COLO668 (cell line): ENCODE data around the gene PDE1C.

Source experiments
- DNase-seq: peaks from one replicate; lab custom pipeline; 2025; ENCODE audit not compliant: unreplicated experiment; lab: John Stamatoyannopoulos, UW

PDE1C gene

GRCh38 chr7:31997423-31997822 lies 72.8 kb downstream of the PDE1C start:
- no peak for DNase-seq

GRCh38 chr7:31995134-31995533 lies 75.1 kb downstream of the PDE1C start:
- no peak for DNase-seq

- DNase-seq: no peak
These were observed 78.4 kb downstream of the PDE1C start for GRCh38 chr7:31991846-31992245.

- DNase-seq: no peak
These were observed 78.8 kb downstream of the PDE1C start for GRCh38 chr7:31991406-31991805.

GRCh38 chr7:31986878-31987518 lies 83.2 kb downstream of the PDE1C start:
- DNase-seq: no peak

- no peak for DNase-seq
These were observed 87.2 kb downstream of the PDE1C start for GRCh38 chr7:31982962-31983361.

GRCh38 chr7:31981874-31982390 lies 88.3 kb downstream of the PDE1C start:
- no peak for DNase-seq

GRCh38 chr7:31979690-31980330 lies 90.4 kb downstream of the PDE1C start:
- no peak for DNase-seq

- DNase-seq: no peak
These were observed 94.7 kb downstream of the PDE1C start for GRCh38 chr7:31975546-31975945.

- DNase-seq: no peak
These were observed 95.9 kb downstream of the PDE1C start for GRCh38 chr7:31974351-31974750.

- DNase-seq: no peak
These were observed 99.0 kb downstream of the PDE1C start for GRCh38 chr7:31971049-31971667.

- DNase-seq: no peak
These were observed 99.7 kb downstream of the PDE1C start for GRCh38 chr7:31970501-31970900.

- no peak for DNase-seq
These were observed 106.5 kb downstream of the PDE1C start for GRCh38 chr7:31963569-31964175.

- DNase-seq: no peak
These were observed 108.0 kb downstream of the PDE1C start for GRCh38 chr7:31962246-31962645.

- no peak for DNase-seq
These were observed 112.0 kb downstream of the PDE1C start for GRCh38 chr7:31958226-31958625.

- no peak for DNase-seq
These were observed 112.5 kb downstream of the PDE1C start for GRCh38 chr7:31957756-31958155.

- no peak for DNase-seq
These were observed 113.0 kb downstream of the PDE1C start for GRCh38 chr7:31957090-31957720.

GRCh38 chr7:31955641-31956040 lies 114.6 kb downstream of the PDE1C start:
- no peak for DNase-seq

GRCh38 chr7:31955021-31955420 lies 115.2 kb downstream of the PDE1C start:
- no peak for DNase-seq

- DNase-seq: no peak
These were observed 115.7 kb downstream of the PDE1C start for GRCh38 chr7:31954500-31954899.

GRCh38 chr7:31953432-31953831 lies 116.8 kb downstream of the PDE1C start:
- no peak for DNase-seq
